Fibroblast of the aortic adventitia (primary cell): ENCODE measurements around the gene CHST12. TPM values are rescaled to one million over a fixed set of nuclear protein-coding genes. Genes with fewer than 3 reads are reported as not detected.

ENCODE experiments used
- DNase-seq: peaks from one replicate; pipeline ENCODE4 v3.0.0-alpha.2; 2010; ENCODE audit warnings: low read depth
- H3K4me3 ChIP-seq: 2 replicates; pipeline ENCODE4 v1.5.1; 2011; ENCODE audit warnings: low read depth, mild to moderate bottlenecking, control low read depth, low read length, moderate library complexity
- total RNA-seq: library from RNA; depleted of rRNA; stranded (reverse); fragments of >200 nt; gene quantifications from 2 replicates; pipeline ENCODE4 v1.2.3, GENCODE V29; 2012; ENCODE audit warnings: low replicate concordance
- TF ChIP-seq, protein P1 (sequence below): IDR thresholded peaks from 2 replicates; pipeline ENCODE4 v1.5.1; 2011; ENCODE audit warnings: mild to moderate bottlenecking, low read length, control low read depth, inconsistent platforms; ENCODE audit not compliant: insufficient read depth

CHST12 gene
- total RNA-seq, 1 donor: 4.2 TPM

DNA sequence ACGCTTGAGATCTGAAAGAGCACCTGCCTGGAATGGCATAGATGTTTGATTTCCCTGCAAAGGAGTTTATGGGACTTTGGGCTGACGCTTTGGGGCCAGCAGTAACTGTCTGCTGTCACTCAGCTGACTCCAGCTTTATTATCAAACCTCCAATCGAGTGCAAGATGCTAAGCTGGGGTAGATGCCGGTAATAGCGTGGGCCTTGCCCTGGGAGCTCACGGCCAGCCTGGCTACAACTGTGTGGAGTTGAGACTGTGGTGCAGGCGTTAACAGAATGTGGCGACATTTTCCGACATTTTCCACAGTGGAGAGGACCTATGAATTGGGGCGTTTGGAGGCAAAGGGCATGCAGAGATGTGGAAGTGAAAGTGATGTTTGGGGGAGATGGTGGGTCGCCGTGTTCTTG lies 1.3 kb downstream of the CHST12 start:
- TF ChIP-seq, protein P1, sequence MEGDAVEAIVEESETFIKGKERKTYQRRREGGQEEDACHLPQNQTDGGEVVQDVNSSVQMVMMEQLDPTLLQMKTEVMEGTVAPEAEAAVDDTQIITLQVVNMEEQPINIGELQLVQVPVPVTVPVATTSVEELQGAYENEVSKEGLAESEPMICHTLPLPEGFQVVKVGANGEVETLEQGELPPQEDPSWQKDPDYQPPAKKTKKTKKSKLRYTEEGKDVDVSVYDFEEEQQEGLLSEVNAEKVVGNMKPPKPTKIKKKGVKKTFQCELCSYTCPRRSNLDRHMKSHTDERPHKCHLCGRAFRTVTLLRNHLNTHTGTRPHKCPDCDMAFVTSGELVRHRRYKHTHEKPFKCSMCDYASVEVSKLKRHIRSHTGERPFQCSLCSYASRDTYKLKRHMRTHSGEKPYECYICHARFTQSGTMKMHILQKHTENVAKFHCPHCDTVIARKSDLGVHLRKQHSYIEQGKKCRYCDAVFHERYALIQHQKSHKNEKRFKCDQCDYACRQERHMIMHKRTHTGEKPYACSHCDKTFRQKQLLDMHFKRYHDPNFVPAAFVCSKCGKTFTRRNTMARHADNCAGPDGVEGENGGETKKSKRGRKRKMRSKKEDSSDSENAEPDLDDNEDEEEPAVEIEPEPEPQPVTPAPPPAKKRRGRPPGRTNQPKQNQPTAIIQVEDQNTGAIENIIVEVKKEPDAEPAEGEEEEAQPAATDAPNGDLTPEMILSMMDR: no peak
- no peak for DNase-seq
- H3K4me3 ChIP-seq: peak overlapping the region; percentile 77

DNA sequence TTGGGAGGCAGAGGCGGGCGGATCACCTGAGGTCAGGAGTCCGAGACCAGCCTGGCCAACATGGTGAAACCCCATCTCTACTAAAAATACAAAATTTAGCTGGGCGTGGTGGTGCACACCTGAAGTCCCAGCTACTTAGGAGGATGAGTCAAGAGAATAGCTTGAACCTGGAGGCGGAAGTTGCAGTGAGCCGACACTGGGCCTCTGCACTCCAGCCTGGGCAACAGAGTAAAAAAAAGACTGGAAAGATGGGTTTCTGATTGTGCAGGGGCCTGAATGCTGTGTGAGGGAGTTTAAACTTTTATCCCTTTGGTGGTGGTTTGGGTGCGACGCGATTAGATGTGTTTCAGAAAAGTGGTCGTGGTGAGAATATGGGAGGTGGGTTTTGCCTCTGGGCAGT lies 1.8 kb downstream of the CHST12 start:
- TF ChIP-seq, protein P1: no peak
- DNase-seq: no peak
- no peak overlapping the region for H3K4me3 ChIP-seq

DNA sequence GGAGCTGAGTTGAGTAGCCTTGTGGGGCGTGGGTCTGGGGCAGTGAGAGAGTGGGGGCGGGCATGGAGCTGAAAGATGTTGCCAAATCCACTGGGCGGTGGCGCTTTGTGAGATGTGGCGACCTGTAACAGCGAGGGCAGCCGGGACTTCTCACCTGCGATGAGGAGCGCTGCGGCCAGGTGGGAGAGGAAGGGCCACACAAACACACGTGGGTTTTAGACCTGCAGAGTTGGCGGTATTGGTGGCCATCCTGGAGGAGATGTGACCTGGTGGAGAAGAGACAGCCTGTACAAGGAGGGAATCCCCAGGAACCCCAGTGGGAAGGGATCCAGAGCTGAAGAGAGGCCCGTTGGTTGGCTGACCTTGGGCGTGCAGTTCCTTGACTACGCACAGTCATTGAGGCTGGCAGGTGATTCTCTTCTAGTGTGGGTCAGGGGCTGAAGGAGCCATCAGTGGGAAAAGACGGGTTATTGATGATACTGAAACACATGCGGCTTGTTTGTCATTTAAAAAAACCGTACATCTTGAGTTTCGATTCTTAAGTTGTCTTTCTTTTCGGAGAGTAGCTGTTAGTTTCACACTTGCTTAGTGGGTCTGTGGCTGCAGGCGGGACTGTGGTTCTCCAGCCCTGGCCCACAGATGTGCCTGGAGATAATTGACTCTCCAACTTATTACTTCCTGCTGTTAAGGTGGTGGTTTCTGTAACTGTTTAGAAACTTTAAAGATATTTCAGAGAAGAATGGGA lies 2.4 kb downstream of the CHST12 start:
- no peak for DNase-seq
- H3K4me3 ChIP-seq: no peak overlapping the region
- TF ChIP-seq, protein P1: no peak

DNA sequence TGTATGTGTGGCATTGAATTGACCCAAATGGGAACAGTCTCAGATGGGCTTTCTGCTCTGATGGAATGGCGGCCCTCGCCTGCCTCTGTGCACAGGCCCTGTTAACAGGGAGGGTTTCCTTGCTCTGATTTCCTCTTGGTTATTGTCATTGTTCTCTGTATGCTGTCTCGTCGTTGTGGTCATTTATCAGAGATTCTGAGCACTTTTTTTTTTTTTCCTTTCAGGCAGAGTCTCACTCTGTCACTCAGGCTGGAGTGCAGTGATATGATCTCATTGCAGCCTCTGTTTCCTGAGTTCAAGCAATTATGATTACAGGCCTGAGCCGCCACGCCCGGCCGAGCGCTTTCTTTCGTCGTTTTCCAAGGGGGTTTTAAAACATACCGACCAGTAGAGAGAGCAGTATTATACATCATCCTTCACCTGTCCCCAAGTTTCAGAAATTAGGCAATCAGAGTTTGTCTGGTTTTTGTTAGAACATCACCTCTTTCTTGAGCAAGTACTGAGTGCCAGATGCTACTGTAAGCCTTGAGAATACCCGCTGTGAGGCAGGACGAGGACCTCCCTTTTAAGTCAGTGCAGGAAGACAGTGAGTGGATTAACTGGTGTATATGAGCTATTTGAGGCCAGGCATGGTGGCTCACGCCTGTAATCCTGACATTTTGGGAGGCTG lies 6.5 kb downstream of the CHST12 start:
- H3K4me3 ChIP-seq: no peak overlapping the region
- no peak for DNase-seq
- TF ChIP-seq, protein P1: no peak

DNA sequence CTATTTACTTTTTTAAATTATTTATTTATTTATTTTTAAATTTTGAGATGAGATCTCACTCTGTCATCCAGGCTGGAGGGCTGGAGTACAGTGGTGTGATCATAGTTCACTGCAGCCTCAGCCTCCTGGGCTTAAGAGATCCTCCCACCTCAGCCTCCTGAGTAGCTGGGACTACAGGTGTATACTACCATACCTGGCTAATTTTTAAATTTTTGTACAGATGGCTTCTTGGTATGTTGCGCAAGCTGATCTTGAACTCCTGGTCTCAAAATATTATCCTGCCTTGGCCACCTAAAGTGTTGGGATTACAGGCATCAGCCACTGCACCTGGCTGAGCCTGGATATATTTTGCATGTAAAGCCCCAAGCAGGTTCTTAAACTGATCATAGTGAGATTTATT lies 7.6 kb downstream of the CHST12 start:
- TF ChIP-seq, protein P1: no peak
- no peak for DNase-seq
- H3K4me3 ChIP-seq: no peak overlapping the region

DNA sequence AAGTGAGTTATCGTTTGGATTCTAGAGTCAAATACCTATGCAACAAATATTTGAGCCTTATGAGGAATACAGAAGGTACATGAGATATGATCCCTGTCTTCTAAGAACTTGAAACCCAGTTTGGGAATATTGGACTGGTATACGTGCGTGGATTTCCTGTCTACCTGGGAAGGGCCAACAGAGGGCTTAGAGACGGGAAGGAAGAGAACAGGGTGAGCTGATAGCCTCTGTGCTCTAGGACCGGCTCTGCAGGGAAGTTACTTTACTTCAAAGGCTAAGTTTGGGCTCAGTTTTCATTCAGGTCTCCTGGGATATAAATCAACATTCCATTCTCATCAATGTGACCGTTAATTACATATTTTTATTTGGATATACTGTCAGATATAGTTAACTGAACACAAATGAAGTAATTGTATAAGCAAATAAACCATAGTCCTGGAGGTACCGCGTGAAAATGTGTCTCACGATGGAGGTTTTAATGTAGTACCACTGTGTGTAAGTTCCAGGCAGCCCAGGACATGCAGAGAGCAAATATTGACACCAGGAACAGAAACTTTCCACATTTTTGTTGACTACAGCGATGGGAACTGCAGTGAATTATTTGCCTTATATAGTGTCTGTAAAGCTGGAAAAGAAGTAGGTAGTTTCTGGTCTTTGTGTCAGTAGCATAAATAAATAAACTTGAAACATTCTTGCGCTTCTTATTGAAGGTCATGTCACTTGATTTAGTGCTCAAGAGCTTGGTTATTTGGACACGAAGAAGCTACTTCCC lies 8.6 kb downstream of the CHST12 start:
- H3K4me3 ChIP-seq: no peak overlapping the region
- no peak for DNase-seq
- TF ChIP-seq, protein P1: no peak
